H1 (cell line): ENCODE measurements around the gene CHD3.

Source experiments
- MAX ChIP-seq: IDR thresholded peaks from 2 replicates; pipeline ENCODE4 v1.6.1; 2012; ENCODE audit warnings: inconsistent platforms
- NRF1 ChIP-seq: IDR thresholded peaks from 2 replicates; pipeline ENCODE4 v1.6.1; 2011; ENCODE audit warnings: mild to moderate bottlenecking, low read depth, low read length, improper control_type of control experiment
- RXRA ChIP-seq: IDR thresholded peaks from 2 replicates; pipeline ENCODE4 v1.6.1; 2011; ENCODE audit warnings: low read depth, mild to moderate bottlenecking, low read length, moderate library complexity; ENCODE audit not compliant: insufficient read depth

GRCh38 chr17:7883781-7884386, 4.7 kb upstream of the CHD3 start:
- no peak for TF ChIP-seq RXRA
- TF ChIP-seq MAX = no peak
- TF ChIP-seq NRF1 = no peak
